ENCODE data around the gene SPATC1L.

Gene SPATC1L

GRCh38 chr21:46145159-46145839 is 39.0 kb downstream of the SPATC1L start:
- no peaks in the 10 kb centered on the region for H3K27me3 ChIP-seq (ENCODE audit: insufficient read depth, poor library complexity, severe bottlenecking)
- H3K4me3 ChIP-seq (replicated peaks; ENCODE audit: insufficient read depth, low read length): no peak overlapping the region
- TF ChIP-seq SPI1 (IDR thresholded peaks at IDR 0.05; ENCODE audit: borderline replicate concordance, low read depth): no peak
- no peak for TF ChIP-seq REST (IDR thresholded peaks at IDR 0.05; ENCODE audit: insufficient replicate concordance, low read depth)
- TF ChIP-seq POLR2AphosphoS5 (IDR thresholded peaks at IDR 0.05; ENCODE audit: low read depth): no peak
- no peak for TF ChIP-seq GABPA (IDR thresholded peaks at IDR 0.05; ENCODE audit: low read depth)
- no peak for TF ChIP-seq CTCF (IDR thresholded peaks at IDR 0.05; ENCODE audit: insufficient read depth, low read length)
- DNase-seq (ENCODE audit: low read depth in 1 of 2, low spot score in 1 of 2): no peak
- H3K27ac ChIP-seq (replicated peaks): no peak overlapping the region

DNA sequence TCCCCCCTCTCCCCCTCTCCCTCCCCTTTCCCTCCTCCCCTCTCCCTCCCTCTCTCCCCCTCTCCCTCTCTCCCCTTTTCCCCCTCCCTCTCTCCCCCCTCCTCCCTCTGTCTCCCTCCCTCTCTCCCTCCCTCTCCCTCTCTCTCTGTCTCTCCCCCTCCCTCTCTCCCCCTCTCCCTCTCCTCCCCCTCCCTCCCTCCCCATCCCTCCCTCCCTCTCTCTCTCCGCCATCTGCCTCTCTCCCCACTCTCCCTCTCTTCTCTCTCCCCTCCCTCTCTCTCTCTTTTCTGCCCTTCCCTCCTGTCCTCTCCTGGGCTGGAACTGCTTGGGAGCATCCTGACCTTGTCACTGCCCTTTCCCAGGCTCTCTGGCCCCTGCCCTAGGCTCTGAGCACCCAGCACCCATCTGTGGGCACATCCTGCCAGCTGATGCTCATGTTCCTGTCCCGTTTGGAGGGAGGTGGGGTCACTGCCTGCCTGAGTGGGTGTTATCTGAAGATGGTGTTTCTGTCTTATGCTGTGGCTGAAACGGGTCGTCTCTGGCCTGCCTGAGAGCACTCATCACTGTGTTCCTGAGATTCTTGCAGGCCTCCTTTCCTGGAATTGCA is 39.7 kb downstream of the SPATC1L start:
- no peaks in the 10 kb centered on the region for H3K27me3 ChIP-seq (ENCODE audit: insufficient read depth, poor library complexity, severe bottlenecking)
- H3K27ac ChIP-seq (replicated peaks): no peak overlapping the region
- TF ChIP-seq SPI1 (IDR thresholded peaks at IDR 0.05; ENCODE audit: borderline replicate concordance, low read depth) (no peak), CTCF (IDR thresholded peaks at IDR 0.05; ENCODE audit: insufficient read depth, low read length) (no peak), GABPA (IDR thresholded peaks at IDR 0.05; ENCODE audit: low read depth) (no peak), REST (IDR thresholded peaks at IDR 0.05; ENCODE audit: insufficient replicate concordance, low read depth) (no peak), POLR2AphosphoS5 (IDR thresholded peaks at IDR 0.05; ENCODE audit: low read depth) (no peak)
- H3K4me3 ChIP-seq (replicated peaks; ENCODE audit: insufficient read depth, low read length): no peak overlapping the region
- DNase-seq (ENCODE audit: low read depth in 1 of 2, low spot score in 1 of 2): no peak

- Histone ChIP-seq H3K4me3 (replicated peaks; ENCODE audit: insufficient read depth, low read length) (no peak overlapping the region), H3K27ac (replicated peaks) (no peak overlapping the region), H3K27me3 (ENCODE audit: insufficient read depth, poor library complexity, severe bottlenecking) (no peaks in the 10 kb centered on the region)
- no peak for TF ChIP-seq GABPA (IDR thresholded peaks at IDR 0.05; ENCODE audit: low read depth)
- no peak for TF ChIP-seq REST (IDR thresholded peaks at IDR 0.05; ENCODE audit: insufficient replicate concordance, low read depth)
- no peak for TF ChIP-seq POLR2AphosphoS5 (IDR thresholded peaks at IDR 0.05; ENCODE audit: low read depth)
- no peak for TF ChIP-seq CTCF (IDR thresholded peaks at IDR 0.05; ENCODE audit: insufficient read depth, low read length)
- TF ChIP-seq SPI1 (IDR thresholded peaks at IDR 0.05; ENCODE audit: borderline replicate concordance, low read depth): no peak
- no peak for DNase-seq (ENCODE audit: low read depth in 1 of 2, low spot score in 1 of 2)
These were observed 41.4 kb downstream of the SPATC1L start for GRCh38 chr21:46142582-46143473.
